Measurements from ENCODE around the gene COG4.

The COG4 gene

DNA sequence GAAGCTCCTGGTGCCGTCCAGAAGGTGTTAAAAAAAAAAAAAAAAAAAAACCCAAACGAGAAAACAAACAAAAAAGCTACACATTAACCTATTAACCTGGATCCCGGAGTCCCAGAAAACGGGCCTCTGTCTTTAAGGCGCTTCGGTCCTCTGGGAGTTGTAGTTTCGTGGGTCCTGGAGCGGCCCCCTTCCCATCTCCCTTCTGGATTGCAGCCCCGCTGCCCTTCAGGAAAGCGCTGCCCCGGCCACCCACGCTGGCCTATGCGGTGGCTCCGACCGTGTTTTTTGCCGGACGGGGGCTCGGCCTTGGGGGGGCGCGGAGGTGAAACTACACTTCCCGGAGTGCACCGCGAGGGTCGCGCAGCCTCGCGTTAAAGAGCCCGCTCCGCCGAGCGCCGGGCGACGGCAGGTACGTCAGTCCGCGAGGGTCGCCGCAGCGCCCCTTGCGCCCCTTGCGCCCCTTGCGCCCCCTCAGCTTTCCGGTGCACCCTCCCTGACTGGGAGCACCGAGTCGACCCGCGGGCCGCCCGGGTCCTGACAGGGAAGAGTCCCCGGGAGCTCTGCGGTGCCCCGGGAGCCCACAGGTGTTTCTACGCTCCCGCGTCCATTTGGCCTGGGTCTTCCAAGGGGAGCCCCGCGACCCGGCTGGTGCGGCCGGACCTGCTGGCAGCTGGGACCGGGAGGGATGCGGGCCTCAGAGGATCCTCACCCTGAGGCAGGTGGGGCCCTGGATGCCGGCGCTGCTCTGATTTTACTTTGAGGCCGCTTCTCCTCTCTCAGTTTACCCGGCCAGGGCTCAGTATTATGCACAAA lies 68.9 kb downstream of the COG4 start, which contains the start of gene FCSK (continued):
- TF ChIP-seq, protein P1, sequence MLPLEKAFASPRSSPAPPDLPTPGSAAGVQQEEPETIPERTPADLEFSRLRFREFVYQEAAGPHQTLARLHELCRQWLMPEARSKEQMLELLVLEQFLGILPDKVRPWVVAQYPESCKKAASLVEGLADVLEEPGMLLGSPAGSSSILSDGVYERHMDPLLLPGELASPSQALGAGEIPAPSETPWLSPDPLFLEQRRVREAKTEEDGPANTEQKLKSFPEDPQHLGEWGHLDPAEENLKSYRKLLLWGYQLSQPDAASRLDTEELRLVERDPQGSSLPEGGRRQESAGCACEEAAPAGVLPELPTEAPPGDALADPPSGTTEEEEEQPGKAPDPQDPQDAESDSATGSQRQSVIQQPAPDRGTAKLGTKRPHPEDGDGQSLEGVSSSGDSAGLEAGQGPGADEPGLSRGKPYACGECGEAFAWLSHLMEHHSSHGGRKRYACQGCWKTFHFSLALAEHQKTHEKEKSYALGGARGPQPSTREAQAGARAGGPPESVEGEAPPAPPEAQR (tag by site-specific recombination; IDR thresholded peaks at IDR 0.05): no peak
- no peak for TF ChIP-seq YY1 (tag by site-specific recombination; IDR thresholded peaks at IDR 0.05)
- no peak for TF ChIP-seq IKZF3 (tag by site-specific recombination; IDR thresholded peaks at IDR 0.05)
- TF ChIP-seq ZNF596 (tag by site-specific recombination; IDR thresholded peaks at IDR 0.05): no peak
- no peak for TF ChIP-seq ZNF560 (tag by site-specific recombination; IDR thresholded peaks at IDR 0.05; ENCODE audit: borderline replicate concordance)
- TF ChIP-seq HOXD13 (CRISPR knock-in tag; IDR thresholded peaks at IDR 0.05; ENCODE audit: borderline replicate concordance): no peak
- TF ChIP-seq ZNF707 (tag by site-specific recombination; IDR thresholded peaks at IDR 0.05): no peak
- TF ChIP-seq ZNF555 (tag by site-specific recombination; conservative IDR thresholded peaks at IDR 0.05): no peak
- TF ChIP-seq, protein P2, sequence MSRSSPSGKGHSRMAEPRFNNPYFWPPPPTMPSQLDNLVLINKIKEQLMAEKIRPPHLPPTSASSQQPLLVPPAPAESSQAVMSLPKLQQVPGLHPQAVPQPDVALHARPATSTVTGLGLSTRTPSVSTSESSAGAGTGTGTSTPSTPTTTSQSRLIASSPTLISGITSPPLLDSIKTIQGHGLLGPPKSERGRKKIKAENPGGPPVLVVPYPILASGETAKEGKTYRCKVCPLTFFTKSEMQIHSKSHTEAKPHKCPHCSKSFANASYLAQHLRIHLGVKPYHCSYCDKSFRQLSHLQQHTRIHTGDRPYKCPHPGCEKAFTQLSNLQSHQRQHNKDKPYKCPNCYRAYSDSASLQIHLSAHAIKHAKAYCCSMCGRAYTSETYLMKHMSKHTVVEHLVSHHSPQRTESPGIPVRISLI (tag by site-specific recombination; IDR thresholded peaks at IDR 0.05): peak; percentile 47; the same call in 1 of the 2 replicates
- TF ChIP-seq, protein P3, sequence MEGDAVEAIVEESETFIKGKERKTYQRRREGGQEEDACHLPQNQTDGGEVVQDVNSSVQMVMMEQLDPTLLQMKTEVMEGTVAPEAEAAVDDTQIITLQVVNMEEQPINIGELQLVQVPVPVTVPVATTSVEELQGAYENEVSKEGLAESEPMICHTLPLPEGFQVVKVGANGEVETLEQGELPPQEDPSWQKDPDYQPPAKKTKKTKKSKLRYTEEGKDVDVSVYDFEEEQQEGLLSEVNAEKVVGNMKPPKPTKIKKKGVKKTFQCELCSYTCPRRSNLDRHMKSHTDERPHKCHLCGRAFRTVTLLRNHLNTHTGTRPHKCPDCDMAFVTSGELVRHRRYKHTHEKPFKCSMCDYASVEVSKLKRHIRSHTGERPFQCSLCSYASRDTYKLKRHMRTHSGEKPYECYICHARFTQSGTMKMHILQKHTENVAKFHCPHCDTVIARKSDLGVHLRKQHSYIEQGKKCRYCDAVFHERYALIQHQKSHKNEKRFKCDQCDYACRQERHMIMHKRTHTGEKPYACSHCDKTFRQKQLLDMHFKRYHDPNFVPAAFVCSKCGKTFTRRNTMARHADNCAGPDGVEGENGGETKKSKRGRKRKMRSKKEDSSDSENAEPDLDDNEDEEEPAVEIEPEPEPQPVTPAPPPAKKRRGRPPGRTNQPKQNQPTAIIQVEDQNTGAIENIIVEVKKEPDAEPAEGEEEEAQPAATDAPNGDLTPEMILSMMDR (tag by site-specific recombination; IDR thresholded peaks at IDR 0.05): peak; percentile 92
- TF ChIP-seq, protein P4, sequence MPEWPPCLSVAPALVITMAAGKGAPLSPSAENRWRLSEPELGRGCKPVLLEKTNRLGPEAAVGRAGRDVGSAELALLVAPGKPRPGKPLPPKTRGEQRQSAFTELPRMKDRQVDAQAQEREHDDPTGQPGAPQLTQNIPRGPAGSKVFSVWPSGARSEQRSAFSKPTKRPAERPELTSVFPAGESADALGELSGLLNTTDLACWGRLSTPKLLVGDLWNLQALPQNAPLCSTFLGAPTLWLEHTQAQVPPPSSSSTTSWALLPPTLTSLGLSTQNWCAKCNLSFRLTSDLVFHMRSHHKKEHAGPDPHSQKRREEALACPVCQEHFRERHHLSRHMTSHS (tag by site-specific recombination; IDR thresholded peaks at IDR 0.05): no peak
- no peak for TF ChIP-seq ZNF558 (tag by site-specific recombination; IDR thresholded peaks at IDR 0.05)
- TF ChIP-seq ZNF16 (tag by site-specific recombination; IDR thresholded peaks at IDR 0.05; ENCODE audit: low read depth): no peak
- TF ChIP-seq ZBTB48 (tag by site-specific recombination; IDR thresholded peaks at IDR 0.05): peak; percentile 48; the same call in 1 of the 2 replicates
- no peak for TF ChIP-seq ZNF138 (tag by site-specific recombination; IDR thresholded peaks at IDR 0.05; ENCODE audit: borderline replicate concordance)
- TF ChIP-seq, protein P5, sequence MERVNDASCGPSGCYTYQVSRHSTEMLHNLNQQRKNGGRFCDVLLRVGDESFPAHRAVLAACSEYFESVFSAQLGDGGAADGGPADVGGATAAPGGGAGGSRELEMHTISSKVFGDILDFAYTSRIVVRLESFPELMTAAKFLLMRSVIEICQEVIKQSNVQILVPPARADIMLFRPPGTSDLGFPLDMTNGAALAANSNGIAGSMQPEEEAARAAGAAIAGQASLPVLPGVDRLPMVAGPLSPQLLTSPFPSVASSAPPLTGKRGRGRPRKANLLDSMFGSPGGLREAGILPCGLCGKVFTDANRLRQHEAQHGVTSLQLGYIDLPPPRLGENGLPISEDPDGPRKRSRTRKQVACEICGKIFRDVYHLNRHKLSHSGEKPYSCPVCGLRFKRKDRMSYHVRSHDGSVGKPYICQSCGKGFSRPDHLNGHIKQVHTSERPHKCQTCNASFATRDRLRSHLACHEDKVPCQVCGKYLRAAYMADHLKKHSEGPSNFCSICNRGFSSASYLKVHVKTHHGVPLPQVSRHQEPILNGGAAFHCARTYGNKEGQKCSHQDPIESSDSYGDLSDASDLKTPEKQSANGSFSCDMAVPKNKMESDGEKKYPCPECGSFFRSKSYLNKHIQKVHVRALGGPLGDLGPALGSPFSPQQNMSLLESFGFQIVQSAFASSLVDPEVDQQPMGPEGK (tag by site-specific recombination; IDR thresholded peaks at IDR 0.05): peak; percentile 78
- TF ChIP-seq ZNF513 (tag by site-specific recombination; IDR thresholded peaks at IDR 0.05): no peak
- TF ChIP-seq ZNF175 (tag by site-specific recombination; IDR thresholded peaks at IDR 0.05): no peak
- 0 out of 2 replicates have a peak, but pooled peaks have one; percentile 37 for TF ChIP-seq YY2 (tag by site-specific recombination; IDR thresholded peaks at IDR 0.05)
- no peak for TF ChIP-seq ZNF112 (tag by site-specific recombination; IDR thresholded peaks at IDR 0.05)
- TF ChIP-seq, protein P6, sequence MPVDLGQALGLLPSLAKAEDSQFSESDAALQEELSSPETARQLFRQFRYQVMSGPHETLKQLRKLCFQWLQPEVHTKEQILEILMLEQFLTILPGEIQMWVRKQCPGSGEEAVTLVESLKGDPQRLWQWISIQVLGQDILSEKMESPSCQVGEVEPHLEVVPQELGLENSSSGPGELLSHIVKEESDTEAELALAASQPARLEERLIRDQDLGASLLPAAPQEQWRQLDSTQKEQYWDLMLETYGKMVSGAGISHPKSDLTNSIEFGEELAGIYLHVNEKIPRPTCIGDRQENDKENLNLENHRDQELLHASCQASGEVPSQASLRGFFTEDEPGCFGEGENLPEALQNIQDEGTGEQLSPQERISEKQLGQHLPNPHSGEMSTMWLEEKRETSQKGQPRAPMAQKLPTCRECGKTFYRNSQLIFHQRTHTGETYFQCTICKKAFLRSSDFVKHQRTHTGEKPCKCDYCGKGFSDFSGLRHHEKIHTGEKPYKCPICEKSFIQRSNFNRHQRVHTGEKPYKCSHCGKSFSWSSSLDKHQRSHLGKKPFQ (tag by site-specific recombination; IDR thresholded peaks at IDR 0.05): no peak
- TF ChIP-seq ZNF214 (tag by site-specific recombination; IDR thresholded peaks at IDR 0.05; ENCODE audit: borderline replicate concordance): no peak
- TF ChIP-seq ZNF544 (tag by site-specific recombination; IDR thresholded peaks at IDR 0.05): no peak
- TF ChIP-seq KLF7 (tag by site-specific recombination; IDR thresholded peaks at IDR 0.05; ENCODE audit: borderline replicate concordance): no peak
- TF ChIP-seq SCRT1 (tag by site-specific recombination; IDR thresholded peaks at IDR 0.05; ENCODE audit: borderline replicate concordance): peak; percentile 83
- TF ChIP-seq, protein P7, sequence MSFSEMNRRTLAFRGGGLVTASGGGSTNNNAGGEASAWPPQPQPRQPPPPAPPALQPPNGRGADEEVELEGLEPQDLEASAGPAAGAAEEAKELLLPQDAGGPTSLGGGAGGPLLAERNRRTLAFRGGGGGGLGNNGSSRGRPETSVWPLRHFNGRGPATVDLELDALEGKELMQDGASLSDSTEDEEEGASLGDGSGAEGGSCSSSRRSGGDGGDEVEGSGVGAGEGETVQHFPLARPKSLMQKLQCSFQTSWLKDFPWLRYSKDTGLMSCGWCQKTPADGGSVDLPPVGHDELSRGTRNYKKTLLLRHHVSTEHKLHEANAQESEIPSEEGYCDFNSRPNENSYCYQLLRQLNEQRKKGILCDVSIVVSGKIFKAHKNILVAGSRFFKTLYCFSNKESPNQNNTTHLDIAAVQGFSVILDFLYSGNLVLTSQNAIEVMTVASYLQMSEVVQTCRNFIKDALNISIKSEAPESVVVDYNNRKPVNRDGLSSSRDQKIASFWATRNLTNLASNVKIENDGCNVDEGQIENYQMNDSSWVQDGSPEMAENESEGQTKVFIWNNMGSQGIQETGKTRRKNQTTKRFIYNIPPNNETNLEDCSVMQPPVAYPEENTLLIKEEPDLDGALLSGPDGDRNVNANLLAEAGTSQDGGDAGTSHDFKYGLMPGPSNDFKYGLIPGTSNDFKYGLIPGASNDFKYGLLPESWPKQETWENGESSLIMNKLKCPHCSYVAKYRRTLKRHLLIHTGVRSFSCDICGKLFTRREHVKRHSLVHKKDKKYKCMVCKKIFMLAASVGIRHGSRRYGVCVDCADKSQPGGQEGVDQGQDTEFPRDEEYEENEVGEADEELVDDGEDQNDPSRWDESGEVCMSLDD (tag by site-specific recombination; IDR thresholded peaks at IDR 0.05): peak; percentile 90
